Coronary artery (tissue), 2 donors: ENCODE measurements around the gene LIMS2.

Experiments used
- DNase-seq: peaks from one replicate; pipeline ENCODE4 v3.0.0-alpha.2; 2017; ENCODE audit warnings: low spot score
- H3K27ac ChIP-seq, 2 donors: fragments of 200-600 bp; sonication (generic); one replicate each; pipeline ENCODE4 v1.5.1; 2016 to 2019
- H3K4me3 ChIP-seq: fragments of 200-600 bp; sonication (generic); 2 replicates; pipeline ENCODE4 v1.5.1; 2016; ENCODE audit warnings: mild to moderate bottlenecking, moderate library complexity
- TF ChIP-seq, protein P1 (sequence below): fragments of 200-600 bp; sonication (generic); IDR thresholded peaks from one replicate; pipeline ENCODE4 v1.5.1; 2019; ENCODE audit warnings: antibody characterized with exemption

LIMS2 gene

GRCh38 chr2:127622561-127623387, 52.6 kb downstream of the LIMS2 start:
- TF ChIP-seq, protein P1, sequence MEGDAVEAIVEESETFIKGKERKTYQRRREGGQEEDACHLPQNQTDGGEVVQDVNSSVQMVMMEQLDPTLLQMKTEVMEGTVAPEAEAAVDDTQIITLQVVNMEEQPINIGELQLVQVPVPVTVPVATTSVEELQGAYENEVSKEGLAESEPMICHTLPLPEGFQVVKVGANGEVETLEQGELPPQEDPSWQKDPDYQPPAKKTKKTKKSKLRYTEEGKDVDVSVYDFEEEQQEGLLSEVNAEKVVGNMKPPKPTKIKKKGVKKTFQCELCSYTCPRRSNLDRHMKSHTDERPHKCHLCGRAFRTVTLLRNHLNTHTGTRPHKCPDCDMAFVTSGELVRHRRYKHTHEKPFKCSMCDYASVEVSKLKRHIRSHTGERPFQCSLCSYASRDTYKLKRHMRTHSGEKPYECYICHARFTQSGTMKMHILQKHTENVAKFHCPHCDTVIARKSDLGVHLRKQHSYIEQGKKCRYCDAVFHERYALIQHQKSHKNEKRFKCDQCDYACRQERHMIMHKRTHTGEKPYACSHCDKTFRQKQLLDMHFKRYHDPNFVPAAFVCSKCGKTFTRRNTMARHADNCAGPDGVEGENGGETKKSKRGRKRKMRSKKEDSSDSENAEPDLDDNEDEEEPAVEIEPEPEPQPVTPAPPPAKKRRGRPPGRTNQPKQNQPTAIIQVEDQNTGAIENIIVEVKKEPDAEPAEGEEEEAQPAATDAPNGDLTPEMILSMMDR, result no peak
- no peak overlapping the region for H3K27ac ChIP-seq
- no peak overlapping the region for H3K4me3 ChIP-seq
- DNase-seq, result peak; percentile 70

GRCh38 chr2:127621981-127622431, 53.3 kb downstream of the LIMS2 start:
- TF ChIP-seq, protein P1, result no peak
- DNase-seq, result peak; percentile 70

DNA sequence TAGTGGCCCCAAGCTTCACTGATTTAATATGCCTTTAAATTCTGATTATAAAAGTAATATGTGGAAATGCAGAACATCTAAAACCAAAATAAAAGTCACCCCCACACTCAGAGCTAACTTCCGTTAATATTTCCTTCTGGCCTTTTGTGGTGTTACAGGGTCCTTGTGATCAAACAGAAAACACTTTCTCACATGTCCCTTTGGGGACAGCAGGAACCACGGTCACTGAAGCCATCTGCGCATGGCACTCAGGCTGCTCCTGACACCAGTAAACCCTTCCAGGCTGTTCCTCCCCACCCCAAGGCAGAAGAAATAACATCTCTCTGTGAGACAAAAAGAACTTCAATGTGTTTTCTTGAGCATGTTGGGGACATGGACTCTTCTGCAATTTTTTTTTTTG, 54.5 kb downstream of the LIMS2 start:
- Histone ChIP-seq H3K27ac (no peak overlapping the region), H3K4me3 (no peak overlapping the region)
- DNase-seq, result peak; percentile 46
- TF ChIP-seq, protein P1, result no peak

More at GRCh38 chr2:127621981-127622431, 53.3 kb downstream of the LIMS2 start:
- H3K4me3 ChIP-seq, result no peak overlapping the region
- no peak overlapping the region for H3K27ac ChIP-seq

- DNase-seq, result peak; percentile 65
- no peak overlapping the region for H3K27ac ChIP-seq
- TF ChIP-seq, protein P1, result no peak
- H3K4me3 ChIP-seq, result no peak overlapping the region
These were observed 55.2 kb downstream of the LIMS2 start for GRCh38 chr2:127619877-127620705.

DNA sequence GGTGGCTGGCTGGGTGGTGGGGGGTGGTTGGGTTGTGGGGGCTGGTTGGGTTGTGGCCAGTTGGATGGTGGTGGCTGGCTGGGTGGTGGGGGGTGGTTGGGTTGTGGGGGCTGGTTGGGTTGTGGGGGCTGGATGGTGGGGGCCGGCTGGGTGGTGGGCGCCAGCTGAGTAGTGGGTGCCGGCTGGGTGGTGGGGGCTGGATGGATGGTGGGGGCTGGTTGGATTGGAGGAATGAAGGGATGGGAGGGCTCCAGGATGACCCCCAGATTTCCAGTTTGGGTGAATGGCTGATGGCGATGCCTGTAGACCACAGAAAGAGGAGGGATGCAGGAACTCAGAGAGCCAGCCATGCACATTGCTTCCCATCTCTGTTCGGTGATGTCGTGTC, 56.1 kb downstream of the LIMS2 start:
- TF ChIP-seq, protein P1, result no peak
- H3K27ac ChIP-seq, result no peak overlapping the region
- peak; percentile 40 for DNase-seq
- no peak overlapping the region for H3K4me3 ChIP-seq

GRCh38 chr2:127618551-127619202, 56.7 kb downstream of the LIMS2 start:
- DNase-seq, result peak; percentile 41
- no peak overlapping the region for H3K4me3 ChIP-seq
- TF ChIP-seq, protein P1, result no peak
- H3K27ac ChIP-seq, result no peak overlapping the region
